BLaER1 (cell line): ENCODE data around the gene SFMBT1.

Source experiments
- H3K27ac ChIP-seq: shearing (Covaris generic); formaldehyde crosslinking; 2 replicates; pipeline ENCODE4 v1.8.1; 2022
- H3K27me3 ChIP-seq: shearing (Covaris generic); formaldehyde crosslinking; 2 replicates; pipeline ENCODE4 v1.8.1; 2022
- H3K36me3 ChIP-seq: shearing (Covaris generic); formaldehyde crosslinking; 2 replicates; pipeline ENCODE4 v1.8.1; 2022
- H3K4me1 ChIP-seq: shearing (Covaris generic); formaldehyde crosslinking; 2 replicates; pipeline ENCODE4 v1.8.1; 2022
- H3K4me2 ChIP-seq: shearing (Covaris generic); formaldehyde crosslinking; 2 replicates; pipeline ENCODE4 v1.8.1; 2022
- H3K4me3 ChIP-seq: shearing (Covaris generic); formaldehyde crosslinking; 2 replicates; pipeline ENCODE4 v1.8.1; 2022
- H3K9ac ChIP-seq: shearing (Covaris generic); formaldehyde crosslinking; 2 replicates; pipeline ENCODE4 v1.8.1; 2022
- H3K9me3 ChIP-seq: shearing (Covaris generic); formaldehyde crosslinking; 2 replicates; pipeline ENCODE4 v1.8.1; 2022
- H4K20me1 ChIP-seq: shearing (Covaris generic); formaldehyde crosslinking; 2 replicates; pipeline ENCODE4 v1.8.1; 2022
- Cebpa-rat ChIP-seq: shearing (Covaris generic); IDR thresholded peaks from 2 replicates; pipeline ENCODE4 v1.8.1; 2022

SFMBT1 gene

GRCh38 chr3:53005854-53006513 lies 39.9 kb downstream of the SFMBT1 start:
- Histone ChIP-seq H3K4me1 (peaks cover 44% of the 10 kb centered on the region), H3K4me2 (peak overlapping the region; percentile 41), H3K9me3 (peaks cover 6% of the 10 kb centered on the region; the same call in 1 of the 2 replicates), H3K36me3 (no peaks in the 10 kb centered on the region; the same call in 1 of the 2 replicates), H3K27me3 (no peaks in the 10 kb centered on the region), H3K27ac (no peak overlapping the region), H3K9ac (no peak overlapping the region), H4K20me1 (peaks cover 29% of the 10 kb centered on the region), H3K4me3 (no peak overlapping the region)
- TF ChIP-seq Cebpa-rat, result no peak

- H3K36me3 ChIP-seq, result no peaks in the 10 kb centered on the region; the same call in 1 of the 2 replicates
- no peaks in the 10 kb centered on the region for H3K27me3 ChIP-seq
- peaks cover 25% of the 10 kb centered on the region for H4K20me1 ChIP-seq
- H3K4me1 ChIP-seq, result peaks cover 37% of the 10 kb centered on the region
- no peak for TF ChIP-seq Cebpa-rat
- H3K9me3 ChIP-seq, result peaks cover 6% of the 10 kb centered on the region; the same call in 1 of the 2 replicates
- H3K4me2 ChIP-seq, result peak overlapping the region; percentile 41
- H3K9ac ChIP-seq, result no peak overlapping the region
- no peak overlapping the region for H3K27ac ChIP-seq
- no peak overlapping the region for H3K4me3 ChIP-seq
Observed at GRCh38 chr3:53005338-53005737, 40.5 kb downstream of the SFMBT1 start.

- peaks cover 13% of the 10 kb centered on the region for H3K36me3 ChIP-seq
Observed at GRCh38 chr3:53003320-53003719, 42.6 kb downstream of the SFMBT1 start.

GRCh38 chr3:52998771-52999513 lies 46.9 kb downstream of the SFMBT1 start:
- no peaks in the 10 kb centered on the region for H3K4me1 ChIP-seq
- H3K9me3 ChIP-seq, result peaks cover 10% of the 10 kb centered on the region; the same call in 1 of the 2 replicates
- H3K27ac ChIP-seq, result no peak overlapping the region
- H3K27me3 ChIP-seq, result no peaks in the 10 kb centered on the region
- H3K9ac ChIP-seq, result no peak overlapping the region
- no peak for TF ChIP-seq Cebpa-rat
- peaks cover 21% of the 10 kb centered on the region for H3K36me3 ChIP-seq
- no peaks in the 10 kb centered on the region; the same call in 1 of the 2 replicates for H4K20me1 ChIP-seq
- no peak overlapping the region for H3K4me3 ChIP-seq
- no peak overlapping the region for H3K4me2 ChIP-seq

More at GRCh38 chr3:53003320-53003719, 42.6 kb downstream of the SFMBT1 start:
- Histone ChIP-seq H3K27me3 (no peaks in the 10 kb centered on the region), H4K20me1 (peaks cover 25% of the 10 kb centered on the region), H3K4me1 (peaks cover 22% of the 10 kb centered on the region), H3K9me3 (peaks cover 16% of the 10 kb centered on the region), H3K4me3 (no peak overlapping the region), H3K9ac (no peak overlapping the region), H3K4me2 (no peak overlapping the region), H3K27ac (no peak overlapping the region)
- TF ChIP-seq Cebpa-rat, result no peak

GRCh38 chr3:52990637-52991036 lies 55.2 kb downstream of the SFMBT1 start:
- H4K20me1 ChIP-seq, result peaks cover 80% of the 10 kb centered on the region
- H3K27ac ChIP-seq, result no peak overlapping the region
- H3K4me1 ChIP-seq, result peaks cover 50% of the 10 kb centered on the region
- no peak overlapping the region for H3K4me2 ChIP-seq
- peaks cover 33% of the 10 kb centered on the region for H3K27me3 ChIP-seq
- H3K36me3 ChIP-seq, result no peaks in the 10 kb centered on the region
- H3K9me3 ChIP-seq, result no peaks in the 10 kb centered on the region
- no peak for TF ChIP-seq Cebpa-rat
- no peak overlapping the region for H3K9ac ChIP-seq
- no peak overlapping the region for H3K4me3 ChIP-seq

- no peak overlapping the region for H3K4me3 ChIP-seq
Observed at GRCh38 chr3:52986938-52987337, 58.9 kb downstream of the SFMBT1 start.

GRCh38 chr3:52986049-52986448 lies 59.8 kb downstream of the SFMBT1 start:
- Histone ChIP-seq H3K27me3 (peaks cover 19% of the 10 kb centered on the region), H3K4me2 (peak overlapping the region; percentile 75; the same call in 1 of the 2 replicates), H3K4me1 (peaks cover 81% of the 10 kb centered on the region), H3K36me3 (no peaks in the 10 kb centered on the region), H4K20me1 (peaks cover 97% of the 10 kb centered on the region), H3K27ac (no peak overlapping the region), H3K9me3 (peaks cover 11% of the 10 kb centered on the region), H3K4me3 (no peak overlapping the region), H3K9ac (no peak overlapping the region)
- no peak for TF ChIP-seq Cebpa-rat

More at GRCh38 chr3:52986938-52987337, 58.9 kb downstream of the SFMBT1 start:
- Histone ChIP-seq H3K9me3 (peaks cover 2% of the 10 kb centered on the region), H3K27ac (no peak overlapping the region), H4K20me1 (peaks cover 98% of the 10 kb centered on the region), H3K4me2 (peak overlapping the region; percentile 75), H3K27me3 (peaks cover 27% of the 10 kb centered on the region), H3K36me3 (no peaks in the 10 kb centered on the region), H3K4me1 (peaks cover 81% of the 10 kb centered on the region), H3K9ac (no peak overlapping the region)
- TF ChIP-seq Cebpa-rat, result no peak

GRCh38 chr3:52983828-52984227 lies 62.0 kb downstream of the SFMBT1 start:
- H3K4me3 ChIP-seq, result no peak overlapping the region
- H3K9ac ChIP-seq, result no peak overlapping the region; the same call in 1 of the 2 replicates
- H3K4me2 ChIP-seq, result peak overlapping the region; percentile 64

GRCh38 chr3:52983336-52983807 lies 62.5 kb downstream of the SFMBT1 start:
- H3K36me3 ChIP-seq, result no peaks in the 10 kb centered on the region
- no peak overlapping the region; the same call in 1 of the 2 replicates for H3K9ac ChIP-seq
- H3K27me3 ChIP-seq, result no peaks in the 10 kb centered on the region
- H3K4me1 ChIP-seq, result peaks cover 57% of the 10 kb centered on the region
- no peak overlapping the region for H3K4me3 ChIP-seq
- H4K20me1 ChIP-seq, result peaks cover 84% of the 10 kb centered on the region
- TF ChIP-seq Cebpa-rat, result no peak
- peaks cover 22% of the 10 kb centered on the region for H3K9me3 ChIP-seq
- H3K27ac ChIP-seq, result no peak overlapping the region
- peak overlapping the region; percentile 64 for H3K4me2 ChIP-seq

More at GRCh38 chr3:52983828-52984227, 62.0 kb downstream of the SFMBT1 start:
- H3K9me3 ChIP-seq, result peaks cover 22% of the 10 kb centered on the region
- peaks cover 62% of the 10 kb centered on the region for H3K4me1 ChIP-seq
- no peak for TF ChIP-seq Cebpa-rat
- H3K27ac ChIP-seq, result no peak overlapping the region
- no peaks in the 10 kb centered on the region; the same call in 1 of the 2 replicates for H3K27me3 ChIP-seq
- no peaks in the 10 kb centered on the region for H3K36me3 ChIP-seq
- peaks cover 85% of the 10 kb centered on the region for H4K20me1 ChIP-seq

- H3K4me1 ChIP-seq, result peaks cover 53% of the 10 kb centered on the region
- H3K36me3 ChIP-seq, result no peaks in the 10 kb centered on the region
- H3K27me3 ChIP-seq, result no peaks in the 10 kb centered on the region
- peaks cover 22% of the 10 kb centered on the region for H3K9me3 ChIP-seq
- peak overlapping the region; percentile 64 for H3K4me2 ChIP-seq
- H3K9ac ChIP-seq, result no peak overlapping the region
- peaks cover 86% of the 10 kb centered on the region for H4K20me1 ChIP-seq
- no peak overlapping the region for H3K27ac ChIP-seq
- H3K4me3 ChIP-seq, result no peak overlapping the region
- no peak for TF ChIP-seq Cebpa-rat
Observed at GRCh38 chr3:52982839-52983238, 63.0 kb downstream of the SFMBT1 start.
